Measurements from ENCODE around the gene C22orf31.

The C22orf31 gene

GRCh38 chr22:29081517-29082236, 20.0 kb upstream of the C22orf31 start:
- FAIRE-seq (no peak), DNase-seq (ENCODE audit: low spot score) (no peak)

- no peak for FAIRE-seq
- DNase-seq (ENCODE audit: low spot score): no peak
Observed at GRCh38 chr22:29080106-29080975, 18.7 kb upstream of the C22orf31 start.

DNA sequence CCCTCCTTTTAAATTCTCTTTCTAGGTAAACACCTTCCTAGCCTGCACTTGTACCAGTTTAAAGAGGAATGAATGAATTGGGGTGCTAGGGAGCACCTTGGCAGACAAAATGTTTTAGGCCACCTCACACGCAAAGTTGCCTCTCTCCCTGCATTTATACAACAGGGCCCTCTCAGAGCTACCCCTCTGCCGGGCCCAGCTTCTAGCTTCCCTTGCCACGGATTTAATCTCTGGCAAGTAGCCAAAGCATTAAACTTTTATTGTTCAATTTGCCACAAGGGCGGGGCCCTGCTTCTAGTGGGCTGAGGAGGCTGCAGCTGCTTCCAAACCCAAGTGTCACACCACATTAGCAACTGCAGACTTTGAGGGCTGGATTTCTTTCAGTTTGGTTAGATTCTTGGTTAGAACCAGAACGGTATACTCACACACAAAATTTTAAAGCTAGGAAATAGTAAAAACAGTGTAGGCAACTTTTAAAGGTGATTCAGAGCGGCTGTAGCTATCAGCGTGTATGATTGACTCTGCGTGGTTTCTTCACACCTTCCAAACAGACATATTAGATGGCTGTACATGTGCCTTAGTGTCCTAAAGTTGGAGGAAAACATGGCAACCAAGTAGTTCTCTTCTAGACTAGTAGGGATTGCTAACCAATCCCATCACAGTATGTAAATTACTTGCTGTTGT, 17.7 kb upstream of the C22orf31 start:
- no peak for FAIRE-seq
- no peak for DNase-seq (ENCODE audit: low spot score)

GRCh38 chr22:29078869-29079207, 17.2 kb upstream of the C22orf31 start:
- DNase-seq (ENCODE audit: low spot score): no peak
- no peak for FAIRE-seq

DNA sequence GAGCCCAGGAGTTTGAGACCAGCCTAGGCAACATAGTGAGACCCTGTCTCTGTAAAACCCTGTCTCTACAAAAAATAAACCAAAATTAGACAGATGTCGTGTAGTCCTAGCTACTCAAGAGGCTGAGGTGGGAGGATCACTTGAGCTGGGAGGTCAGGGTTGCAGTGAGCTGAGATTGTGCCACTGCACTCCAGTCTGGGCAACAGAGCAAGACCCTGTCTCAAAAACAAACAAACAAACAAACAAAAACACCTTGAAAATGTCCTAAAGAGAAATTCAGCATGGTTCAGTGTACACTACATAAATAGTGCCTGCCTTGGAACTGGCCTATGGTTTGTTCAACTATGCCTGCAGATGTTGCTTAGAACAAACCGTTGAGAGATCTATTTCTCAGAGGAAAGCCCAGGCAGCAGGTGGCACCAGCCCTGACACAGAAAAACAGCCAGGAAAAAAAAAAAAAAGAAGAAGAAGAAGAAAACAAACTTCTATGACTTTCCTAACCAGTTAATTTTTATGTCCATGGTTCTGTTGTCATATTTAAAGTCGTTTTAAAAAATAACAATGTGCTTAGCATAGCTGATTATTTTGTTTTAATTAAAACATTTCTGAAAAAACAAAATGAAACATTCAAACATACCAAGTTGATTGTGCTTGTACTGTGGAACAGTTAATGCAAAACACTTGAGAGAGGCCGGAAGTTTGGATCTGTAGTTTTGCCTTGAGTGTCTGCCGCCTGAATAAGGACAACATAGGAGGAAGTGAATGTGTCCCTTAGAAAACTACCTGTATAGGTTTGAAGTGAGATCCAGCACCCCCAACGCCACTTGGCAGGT, 16.6 kb upstream of the C22orf31 start:
- DNase-seq (ENCODE audit: low spot score) (no peak), FAIRE-seq (no peak)

DNA sequence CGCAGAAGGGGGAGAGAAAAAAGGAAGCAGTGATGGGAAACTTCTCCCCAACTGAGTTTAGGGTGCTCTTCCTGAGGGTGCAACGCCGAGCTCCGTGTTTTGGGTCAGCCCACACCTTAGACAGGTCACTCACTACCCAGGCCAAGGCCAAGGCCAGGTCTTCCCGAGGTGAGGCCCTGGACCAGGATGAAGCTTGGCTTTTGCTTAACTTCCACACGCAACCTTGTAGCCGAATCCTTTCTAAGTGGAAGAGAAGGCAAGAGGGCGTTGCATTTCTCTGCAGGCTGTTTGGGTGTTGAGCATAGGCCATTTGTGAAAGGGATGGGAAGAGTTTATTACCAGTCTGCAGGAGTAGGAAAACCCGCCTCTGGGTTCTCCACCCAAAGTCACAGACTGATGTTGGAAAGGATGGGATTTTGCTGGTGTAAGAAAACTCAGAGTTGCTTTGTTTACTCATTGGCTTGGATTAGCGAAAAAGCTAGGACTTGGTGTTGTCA, 12.7 kb upstream of the C22orf31 start:
- FAIRE-seq (no peak), DNase-seq (ENCODE audit: low spot score) (no peak)

GRCh38 chr22:29073618-29074275, 12.1 kb upstream of the C22orf31 start:
- no peak for FAIRE-seq
- DNase-seq (ENCODE audit: low spot score): no peak

GRCh38 chr22:29072979-29073617, 11.5 kb upstream of the C22orf31 start, which contains the start of gene KREMEN1:
Gene KREMEN1 (plus strand): TSS chr22:29073035. CDS start chr22:29073131, 96 bp downstream.
- FAIRE-seq: no peak

GRCh38 chr22:29072193-29072978, 10.8 kb upstream of the C22orf31 start:
- DNase-seq (ENCODE audit: low spot score) (peak; percentile 98), FAIRE-seq (peak; percentile 92)

More at GRCh38 chr22:29072979-29073617, 11.5 kb upstream of the C22orf31 start, which contains the start of gene KREMEN1:
- no peak for DNase-seq (ENCODE audit: low spot score)

DNA sequence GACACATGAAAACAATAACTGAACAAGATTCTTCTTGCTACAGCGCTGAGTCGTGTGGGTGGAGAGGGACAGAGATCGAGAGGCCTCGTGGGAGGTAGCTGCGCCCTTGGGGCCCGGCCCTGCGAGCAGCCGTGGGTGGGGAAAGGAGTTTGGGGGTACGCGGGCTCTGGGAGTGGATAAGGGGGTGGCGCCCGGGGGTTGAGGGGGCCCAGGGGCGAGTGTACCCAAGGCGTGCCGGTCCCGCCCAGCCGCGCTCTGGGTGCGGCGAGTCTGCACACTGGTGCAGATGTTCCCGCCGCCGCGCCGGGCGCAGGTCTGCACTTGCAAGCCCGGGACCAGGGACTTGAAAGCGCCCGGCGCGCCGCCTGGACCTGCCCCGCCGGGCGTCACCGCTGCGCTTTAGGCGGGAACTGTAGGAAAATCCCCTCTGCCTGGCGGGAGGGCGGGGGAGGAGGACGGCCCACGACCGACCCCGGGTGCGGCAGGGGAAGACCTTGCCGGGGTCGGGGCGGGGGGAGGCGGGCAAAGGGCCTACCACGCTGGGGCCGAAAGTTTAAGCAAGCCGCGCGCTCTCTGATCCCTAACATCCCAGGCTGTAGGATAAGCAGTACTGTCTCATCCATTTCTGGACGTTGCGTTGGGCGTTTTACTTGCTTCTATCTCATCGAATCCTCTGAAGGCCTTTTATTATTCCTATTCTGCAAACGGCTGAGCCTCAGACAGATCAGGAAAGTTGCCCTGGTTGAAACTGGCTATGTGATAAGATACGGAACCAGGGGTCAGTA, 9.8 kb upstream of the C22orf31 start:
- DNase-seq (ENCODE audit: low spot score): no peak
- FAIRE-seq: no peak

DNA sequence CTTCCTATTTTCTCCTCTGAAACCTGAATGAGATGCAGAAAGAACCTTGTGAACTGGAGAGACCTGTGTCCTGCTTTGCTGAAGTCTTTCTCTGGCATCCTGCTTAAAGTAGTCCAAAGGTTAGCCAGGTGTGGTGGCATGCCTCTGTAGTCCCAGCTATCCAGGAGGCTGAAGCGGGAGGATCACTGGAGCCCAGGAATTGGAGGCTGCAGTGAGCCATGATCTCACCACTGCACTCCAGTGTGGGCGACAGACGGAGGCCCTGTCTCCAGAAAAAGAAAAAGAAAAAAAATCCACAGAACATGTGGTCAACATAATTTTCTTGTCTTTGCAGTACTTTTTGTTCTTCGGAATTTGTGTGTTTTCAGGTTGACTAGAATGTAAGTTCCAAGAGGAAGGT, 8.9 kb upstream of the C22orf31 start:
- DNase-seq (ENCODE audit: low spot score) (no peak), FAIRE-seq (no peak)

- peak; percentile 30 for FAIRE-seq
- DNase-seq (ENCODE audit: low spot score): no peak
Observed at GRCh38 chr22:29069463-29069862, 7.8 kb upstream of the C22orf31 start.

DNA sequence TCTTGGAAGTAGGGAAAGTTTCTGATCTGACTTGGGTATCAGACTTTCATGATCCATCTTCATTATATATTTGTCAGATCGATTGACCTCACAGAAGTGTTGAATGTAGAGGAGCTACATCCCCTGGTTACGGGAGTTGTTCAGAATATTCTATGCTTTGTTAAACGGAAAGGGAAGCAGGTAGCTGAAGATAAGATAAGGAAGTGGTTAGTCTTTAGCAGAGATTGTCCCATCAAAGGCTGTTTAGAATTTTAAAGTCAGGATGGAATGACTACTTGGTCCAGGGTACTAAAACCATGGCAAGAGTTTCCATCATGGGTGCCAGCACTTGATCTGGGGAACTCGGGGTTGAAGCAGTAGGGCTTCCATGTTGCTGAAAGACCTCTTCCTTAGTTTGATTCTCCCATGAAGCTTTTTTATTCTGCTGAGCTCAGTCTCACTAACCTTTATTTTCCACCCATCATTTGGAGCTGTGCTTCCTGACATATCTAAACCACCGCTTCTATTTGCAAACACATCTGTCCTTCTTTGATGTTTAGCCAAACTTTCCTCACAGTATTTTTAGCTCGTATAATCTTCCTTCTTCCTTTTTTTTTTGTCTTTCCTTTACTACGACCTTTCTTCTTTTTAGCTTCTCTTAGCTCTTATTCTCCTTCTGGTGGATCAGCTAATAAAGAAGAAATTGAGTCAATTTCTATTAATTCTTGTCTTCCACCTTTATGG, 4.0 kb upstream of the C22orf31 start:
- DNase-seq (ENCODE audit: low spot score): no peak
- no peak for FAIRE-seq

GRCh38 chr22:29062286-29062821, 723 bp upstream of the C22orf31 start:
- no peak for FAIRE-seq
- DNase-seq (ENCODE audit: low spot score): no peak

DNA sequence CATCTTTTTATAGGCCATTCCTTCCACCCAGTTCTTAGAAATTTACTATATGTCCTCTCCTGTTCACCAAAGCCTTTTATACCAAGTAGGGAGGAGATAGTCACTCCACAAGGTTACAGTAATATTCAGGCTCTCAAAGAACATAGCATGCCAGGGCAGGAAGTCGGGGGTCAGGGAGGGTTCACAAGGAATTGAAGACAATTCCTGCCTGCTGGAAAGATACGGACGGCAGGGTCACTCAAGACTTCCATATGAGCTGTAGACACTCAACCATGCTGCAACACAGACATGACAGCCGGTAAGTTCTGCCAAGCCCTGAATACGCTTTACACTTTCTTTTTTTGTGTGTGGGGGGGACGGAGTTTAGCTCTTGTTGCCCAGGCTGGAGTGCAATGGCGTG, 700 bp downstream of the C22orf31 start:
- DNase-seq (ENCODE audit: low spot score) (no peak), FAIRE-seq (no peak)

GRCh38 chr22:29060251-29060869, 1.3 kb downstream of the C22orf31 start:
- FAIRE-seq (no peak), DNase-seq (ENCODE audit: low spot score) (no peak)

- no peak for DNase-seq (ENCODE audit: low spot score)
- FAIRE-seq: no peak
Observed at GRCh38 chr22:29056472-29056871, 5.2 kb downstream of the C22orf31 start.

All from urothelium cell line (cell line).